GM06990 (cell line): ENCODE measurements around the gene CYP4F12.

Source experiments
- DNase-seq: peaks from one replicate; pipeline ENCODE4 v3.0.0-alpha.2; 2011; ENCODE audit not compliant: insufficient read length; ENCODE audit errors: extremely low read depth
- H3K27me3 ChIP-seq: replicated peaks from 2 replicates; pipeline ENCODE4 v1.6.0; 2011; ENCODE audit warnings: low read length; ENCODE audit not compliant: control insufficient read depth, insufficient read depth
- H3K36me3 ChIP-seq: 2 replicates; pipeline ENCODE4 v1.5.1; 2011; ENCODE audit warnings: low read length; ENCODE audit not compliant: control insufficient read depth, insufficient read depth
- H3K4me3 ChIP-seq: replicated peaks from 2 replicates; pipeline ENCODE4 v1.5.1; 2011; ENCODE audit warnings: low read depth, mild to moderate bottlenecking, control low read depth, low read length
- TF ChIP-seq, protein P1 (sequence below): IDR thresholded peaks from 2 replicates; pipeline ENCODE4 v1.5.1; 2011; ENCODE audit warnings: low read length, control low read depth, mild to moderate bottlenecking, inconsistent platforms; ENCODE audit not compliant: insufficient read depth, poor library complexity, severe bottlenecking

Gene CYP4F12

GRCh38 chr19:15672580-15673175 is at the start of gene CYP4F12:
Gene CYP4F12, plus strand, starts transcription at chr19:15673087. Its CDS starts 443 bp downstream, at chr19:15673530.
- DNase-seq, result no peak
- no peaks in the 10 kb centered on the region for H3K36me3 ChIP-seq
- no peaks in the 10 kb centered on the region for H3K27me3 ChIP-seq
- H3K4me3 ChIP-seq, result no peak within 1 kb of the TSS
- TF ChIP-seq, protein P1, sequence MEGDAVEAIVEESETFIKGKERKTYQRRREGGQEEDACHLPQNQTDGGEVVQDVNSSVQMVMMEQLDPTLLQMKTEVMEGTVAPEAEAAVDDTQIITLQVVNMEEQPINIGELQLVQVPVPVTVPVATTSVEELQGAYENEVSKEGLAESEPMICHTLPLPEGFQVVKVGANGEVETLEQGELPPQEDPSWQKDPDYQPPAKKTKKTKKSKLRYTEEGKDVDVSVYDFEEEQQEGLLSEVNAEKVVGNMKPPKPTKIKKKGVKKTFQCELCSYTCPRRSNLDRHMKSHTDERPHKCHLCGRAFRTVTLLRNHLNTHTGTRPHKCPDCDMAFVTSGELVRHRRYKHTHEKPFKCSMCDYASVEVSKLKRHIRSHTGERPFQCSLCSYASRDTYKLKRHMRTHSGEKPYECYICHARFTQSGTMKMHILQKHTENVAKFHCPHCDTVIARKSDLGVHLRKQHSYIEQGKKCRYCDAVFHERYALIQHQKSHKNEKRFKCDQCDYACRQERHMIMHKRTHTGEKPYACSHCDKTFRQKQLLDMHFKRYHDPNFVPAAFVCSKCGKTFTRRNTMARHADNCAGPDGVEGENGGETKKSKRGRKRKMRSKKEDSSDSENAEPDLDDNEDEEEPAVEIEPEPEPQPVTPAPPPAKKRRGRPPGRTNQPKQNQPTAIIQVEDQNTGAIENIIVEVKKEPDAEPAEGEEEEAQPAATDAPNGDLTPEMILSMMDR, result no peak

GRCh38 chr19:15623711-15624318 is 49.1 kb upstream of the CYP4F12 start:
- DNase-seq, result no peak
- no peaks in the 10 kb centered on the region for H3K27me3 ChIP-seq
- TF ChIP-seq, protein P1, result no peak
- no peak overlapping the region for H3K4me3 ChIP-seq
- H3K36me3 ChIP-seq, result no peaks in the 10 kb centered on the region

DNA sequence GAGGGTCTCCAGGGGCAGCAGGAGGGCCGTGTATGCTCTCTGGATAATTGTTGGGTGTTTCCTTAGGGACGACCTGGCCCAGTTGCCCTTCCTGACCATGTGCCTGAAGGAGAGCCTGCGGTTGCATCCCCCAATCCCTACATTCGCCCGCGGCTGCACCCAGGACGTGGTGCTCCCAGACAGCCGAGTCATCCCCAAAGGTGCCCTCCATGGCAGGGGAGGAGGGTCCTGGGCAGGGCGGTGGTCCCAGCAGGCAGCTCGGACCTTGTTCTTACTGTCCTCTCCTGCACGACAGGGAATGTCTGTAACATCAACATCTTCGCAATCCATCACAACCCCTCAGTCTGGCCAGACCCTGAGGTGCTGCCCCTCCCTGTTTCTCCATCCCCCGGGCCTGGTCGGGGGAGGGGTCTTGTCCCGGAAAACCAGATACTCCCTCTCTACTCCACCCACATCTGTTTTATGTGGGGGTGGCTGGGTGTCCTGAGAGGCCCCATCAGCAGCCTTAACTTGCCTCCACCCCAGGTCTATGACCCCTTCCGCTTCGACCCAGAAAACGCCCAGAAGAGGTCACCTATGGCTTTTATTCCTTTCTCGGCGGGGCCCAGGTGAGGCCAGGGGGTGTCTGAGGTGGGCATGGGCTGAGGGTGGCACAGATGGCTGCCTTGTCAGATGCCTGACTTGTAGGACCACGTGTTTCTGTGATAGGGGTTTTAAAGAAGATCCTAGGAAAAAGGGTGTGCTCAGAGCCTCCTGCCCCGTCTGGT is 44.5 kb upstream of the CYP4F12 start:
- TF ChIP-seq, protein P1, result no peak
- H3K4me3 ChIP-seq, result no peak overlapping the region
- DNase-seq, result no peak
- H3K36me3 ChIP-seq, result no peaks in the 10 kb centered on the region
- H3K27me3 ChIP-seq, result no peaks in the 10 kb centered on the region

DNA sequence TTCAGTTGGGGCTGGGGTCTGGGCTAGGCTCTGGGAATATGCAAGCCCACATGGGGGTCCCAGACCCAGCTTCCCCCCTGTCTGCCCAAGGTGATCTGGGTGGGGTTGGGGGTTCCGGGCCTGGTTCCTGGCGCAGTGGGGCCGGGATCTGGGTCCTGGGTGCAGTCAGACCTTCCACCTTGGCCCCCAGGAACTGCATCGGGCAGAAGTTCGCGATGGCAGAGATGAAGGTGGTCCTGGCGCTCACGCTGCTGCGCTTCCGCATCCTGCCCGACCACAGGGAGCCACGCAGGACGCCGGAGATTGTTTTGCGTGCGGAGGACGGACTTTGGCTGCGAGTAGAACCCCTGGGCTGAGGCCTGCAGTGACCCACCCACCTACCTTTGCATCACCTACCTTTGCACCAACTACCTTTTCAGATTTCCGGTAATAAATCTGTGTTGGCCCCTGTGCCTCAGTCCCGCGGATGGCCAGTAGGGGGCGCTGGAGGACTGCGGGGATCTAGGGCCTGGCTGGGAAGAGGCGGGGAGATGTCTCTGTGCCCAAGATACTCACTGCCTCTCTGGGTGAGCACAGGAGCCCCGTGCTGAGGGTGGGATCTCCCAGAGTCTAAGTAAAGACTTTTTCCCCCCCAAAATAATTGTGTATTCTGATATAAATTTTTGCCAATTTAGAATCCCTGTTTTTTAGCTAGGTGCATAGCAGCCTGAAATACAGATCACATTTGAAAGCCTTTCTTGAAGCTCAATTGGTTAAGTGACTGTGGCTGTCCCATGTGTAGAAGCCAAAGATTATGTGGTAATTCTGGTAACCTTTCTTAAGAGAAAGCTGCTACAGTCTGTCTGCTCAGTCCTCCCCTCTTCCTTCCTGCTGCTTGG is 43.6 kb upstream of the CYP4F12 start:
- TF ChIP-seq, protein P1, result peak; percentile 95
- DNase-seq, result peak; percentile 57
- no peak overlapping the region for H3K4me3 ChIP-seq
- H3K36me3 ChIP-seq, result no peaks in the 10 kb centered on the region
- no peaks in the 10 kb centered on the region for H3K27me3 ChIP-seq

DNA sequence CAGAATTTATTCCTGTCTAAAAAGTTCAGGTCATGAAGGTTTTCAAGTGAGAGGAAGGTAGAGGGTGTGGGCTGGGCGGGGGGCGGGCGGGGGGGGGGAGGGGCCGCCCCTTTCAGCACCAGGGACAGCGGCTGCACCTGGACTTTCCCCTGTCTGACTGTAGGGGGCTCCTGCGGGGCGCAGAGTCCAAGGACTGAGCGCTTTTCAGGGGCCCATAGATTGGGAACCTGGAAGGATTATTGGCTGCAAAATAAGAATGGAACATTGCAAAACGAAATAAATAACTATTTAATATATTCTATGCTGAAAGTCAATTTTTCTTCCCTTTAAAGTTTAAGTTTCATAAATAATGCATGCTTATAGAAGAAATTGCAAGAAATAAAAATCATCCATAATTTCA is 41.1 kb upstream of the CYP4F12 start:
- TF ChIP-seq, protein P1, result peak; percentile 36
- no peak for DNase-seq
- Histone ChIP-seq H3K4me3 (no peak overlapping the region), H3K27me3 (no peaks in the 10 kb centered on the region; the same call in 1 of the 2 replicates), H3K36me3 (no peaks in the 10 kb centered on the region)
